PFSK-1 (cell line): ENCODE data around the gene MAFG.

ENCODE experiments used
- FOXP2 ChIP-seq: optimal IDR thresholded peaks from 2 replicates; pipeline ENCODE3; 2011; ENCODE audit warnings: borderline replicate concordance, control low read depth, inconsistent platforms; ENCODE audit not compliant: insufficient read depth; ENCODE audit errors: extremely low read length, extremely low read depth
- SIN3A ChIP-seq: IDR thresholded peaks from 2 replicates; pipeline ENCODE4 v1.6.1; 2012; ENCODE audit warnings: mild to moderate bottlenecking, low read length, moderate library complexity, borderline replicate concordance; ENCODE audit not compliant: insufficient read depth
- TF ChIP-seq, protein P1 (sequence below), 2 experiments: IDR thresholded peaks; 2 replicates each; pipeline versions ENCODE4 v1.6.1 to v1.8.0; 2011 to 2012; ENCODE audit warnings: low read depth in 2 of 2, low read length in 2 of 2, control low read depth in 1 of 2, inconsistent platforms in 1 of 2, mild to moderate bottlenecking in 1 of 2, moderate library complexity in 1 of 2; ENCODE audit not compliant: insufficient read depth in 1 of 2

DNA sequence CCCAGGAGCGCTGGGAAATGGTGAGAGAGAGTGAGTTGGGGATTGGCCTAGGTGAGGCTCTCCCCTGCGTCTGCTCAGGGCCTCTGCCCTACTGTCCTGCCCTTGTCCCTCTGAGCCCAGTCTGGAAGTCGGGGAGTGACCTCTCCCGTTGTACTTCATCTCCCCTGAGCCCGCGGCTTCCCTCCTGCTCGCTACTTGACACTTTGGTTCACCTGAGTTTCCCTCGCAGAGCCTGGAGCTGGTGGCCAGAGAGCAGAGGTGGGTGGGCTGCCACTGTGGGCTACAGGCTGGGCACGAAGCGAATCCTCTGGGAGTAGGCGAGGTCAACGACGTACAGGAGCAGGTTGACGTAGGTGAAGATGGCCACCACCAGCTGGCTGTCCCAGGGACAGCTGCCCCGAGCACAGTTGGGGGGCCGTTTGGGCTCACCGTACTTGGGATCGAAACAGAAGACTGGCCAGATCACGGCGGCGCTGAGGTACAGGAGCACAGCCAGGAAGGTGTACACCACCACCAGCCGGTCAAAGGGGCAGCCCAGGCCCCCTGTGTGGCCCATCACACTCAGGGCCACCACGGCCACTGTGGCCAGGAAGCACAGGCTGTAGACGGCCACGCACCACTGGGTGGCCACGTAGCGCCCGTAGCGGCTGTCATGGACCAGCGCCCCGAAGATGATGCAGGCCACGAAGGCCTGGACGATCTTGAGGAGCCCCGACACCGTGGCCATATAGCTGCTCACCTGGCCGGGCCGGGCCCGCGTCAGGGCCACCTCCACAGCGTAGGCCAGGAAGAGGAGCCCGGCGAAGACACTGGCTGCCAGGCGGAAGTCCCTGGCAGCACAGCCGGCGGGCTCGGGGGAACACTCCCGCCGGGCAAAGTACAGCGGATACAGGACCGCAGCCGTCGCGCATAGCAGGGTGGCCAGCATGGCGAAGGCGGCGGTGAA is 13.3 kb upstream of the MAFG start:
- TF ChIP-seq, protein P1, sequence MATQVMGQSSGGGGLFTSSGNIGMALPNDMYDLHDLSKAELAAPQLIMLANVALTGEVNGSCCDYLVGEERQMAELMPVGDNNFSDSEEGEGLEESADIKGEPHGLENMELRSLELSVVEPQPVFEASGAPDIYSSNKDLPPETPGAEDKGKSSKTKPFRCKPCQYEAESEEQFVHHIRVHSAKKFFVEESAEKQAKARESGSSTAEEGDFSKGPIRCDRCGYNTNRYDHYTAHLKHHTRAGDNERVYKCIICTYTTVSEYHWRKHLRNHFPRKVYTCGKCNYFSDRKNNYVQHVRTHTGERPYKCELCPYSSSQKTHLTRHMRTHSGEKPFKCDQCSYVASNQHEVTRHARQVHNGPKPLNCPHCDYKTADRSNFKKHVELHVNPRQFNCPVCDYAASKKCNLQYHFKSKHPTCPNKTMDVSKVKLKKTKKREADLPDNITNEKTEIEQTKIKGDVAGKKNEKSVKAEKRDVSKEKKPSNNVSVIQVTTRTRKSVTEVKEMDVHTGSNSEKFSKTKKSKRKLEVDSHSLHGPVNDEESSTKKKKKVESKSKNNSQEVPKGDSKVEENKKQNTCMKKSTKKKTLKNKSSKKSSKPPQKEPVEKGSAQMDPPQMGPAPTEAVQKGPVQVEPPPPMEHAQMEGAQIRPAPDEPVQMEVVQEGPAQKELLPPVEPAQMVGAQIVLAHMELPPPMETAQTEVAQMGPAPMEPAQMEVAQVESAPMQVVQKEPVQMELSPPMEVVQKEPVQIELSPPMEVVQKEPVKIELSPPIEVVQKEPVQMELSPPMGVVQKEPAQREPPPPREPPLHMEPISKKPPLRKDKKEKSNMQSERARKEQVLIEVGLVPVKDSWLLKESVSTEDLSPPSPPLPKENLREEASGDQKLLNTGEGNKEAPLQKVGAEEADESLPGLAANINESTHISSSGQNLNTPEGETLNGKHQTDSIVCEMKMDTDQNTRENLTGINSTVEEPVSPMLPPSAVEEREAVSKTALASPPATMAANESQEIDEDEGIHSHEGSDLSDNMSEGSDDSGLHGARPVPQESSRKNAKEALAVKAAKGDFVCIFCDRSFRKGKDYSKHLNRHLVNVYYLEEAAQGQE (IDR thresholded peaks at IDR 0.05; ENCODE audit: insufficient read depth in 1 of 2, low read depth in 2 of 2, low read length in 2 of 2): no peak
- TF ChIP-seq SIN3A: no peak
- TF ChIP-seq FOXP2: no peak
